WTC11 (cell line): Measurements from ENCODE around the gene NBAS.

ENCODE experiments used
- CBFB ChIP-seq: sonication (generic); formaldehyde crosslinking; IDR thresholded peaks from 2 replicates; pipeline ENCODE4 v1.8.1; 2022; ENCODE audit warnings: mild to moderate bottlenecking, low read depth, missing genetic modification reagents
- CTCF ChIP-seq: fragments of 200-600 bp; IDR thresholded peaks from 2 replicates; pipeline ENCODE4 v1.8.0; 2022; ENCODE audit warnings: antibody characterized with exemption
- E2F4 ChIP-seq: sonication (generic); formaldehyde crosslinking; IDR thresholded peaks from 2 replicates; pipeline ENCODE4 v1.8.1; 2022; ENCODE audit warnings: low read depth, mild to moderate bottlenecking, moderate library complexity, missing genetic modification reagents, borderline replicate concordance
- EMX1 ChIP-seq: fragments of 250-450 bp; sonication (Bioruptor Pico); IDR thresholded peaks from 2 replicates; pipeline ENCODE4 v1.8.0; 2021; ENCODE audit warnings: mild to moderate bottlenecking
- GABPB1 ChIP-seq: sonication (generic); formaldehyde crosslinking; IDR thresholded peaks from 2 replicates; pipeline ENCODE4 v1.8.1; 2023; ENCODE audit warnings: mild to moderate bottlenecking, missing genetic modification reagents
- HMGXB4 ChIP-seq: sonication (generic); formaldehyde crosslinking; IDR thresholded peaks from 2 replicates; pipeline ENCODE4 v1.8.1; 2023; ENCODE audit warnings: mild to moderate bottlenecking, moderate library complexity, missing genetic modification reagents
- KAT7 ChIP-seq: sonication (generic); formaldehyde crosslinking; IDR thresholded peaks from 2 replicates; pipeline ENCODE4 v1.8.1; 2023; ENCODE audit warnings: missing genetic modification reagents, mild to moderate bottlenecking, borderline replicate concordance
- RELA ChIP-seq: sonication (generic); formaldehyde crosslinking; IDR thresholded peaks from 2 replicates; pipeline ENCODE4 v1.8.1; 2022; ENCODE audit warnings: missing genetic modification reagents, mild to moderate bottlenecking, borderline replicate concordance
- SP1 ChIP-seq: sonication (generic); formaldehyde crosslinking; conservative IDR thresholded peaks from 2 replicates; pipeline ENCODE4 v1.8.1; 2022; ENCODE audit warnings: missing genetic modification reagents
- STAT6 ChIP-seq: sonication (generic); formaldehyde crosslinking; conservative IDR thresholded peaks from 2 replicates; pipeline ENCODE4 v1.8.1; 2023; ENCODE audit warnings: mild to moderate bottlenecking, low read depth, missing genetic modification reagents, moderate library complexity
- ZNF138 ChIP-seq: sonication (generic); formaldehyde crosslinking; conservative IDR thresholded peaks from 2 replicates; pipeline ENCODE4 v1.8.1; 2022; ENCODE audit warnings: mild to moderate bottlenecking, moderate library complexity, missing genetic modification reagents

- no peak for TF ChIP-seq SP1 (CRISPR knock-in tag)
- no peak for TF ChIP-seq CTCF
- TF ChIP-seq STAT6 (CRISPR knock-in tag): no peak
- TF ChIP-seq EMX1 (CRISPR knock-in tag): no peak
- no peak for TF ChIP-seq GABPB1
- TF ChIP-seq HMGXB4 (CRISPR knock-in tag): no peak
- TF ChIP-seq KAT7 (CRISPR knock-in tag): no peak
- TF ChIP-seq RELA: no peak
- no peak for TF ChIP-seq ZNF138
- TF ChIP-seq CBFB (CRISPR knock-in tag): no peak
- TF ChIP-seq E2F4: no peak
These were observed 432.3 kb downstream of the NBAS start for GRCh38 chr2:15128846-15129245.
